Prostate gland (tissue), 2 donors: ENCODE measurements around the gene SNTA1. TPM values are rescaled to one million over a fixed set of nuclear protein-coding genes. Genes with fewer than 3 reads are reported as not detected.

Experiments
- DNase-seq: peaks from one replicate; pipeline ENCODE4 v3.0.0-alpha.2; 2019; ENCODE audit warnings: low spot score
- H3K27ac ChIP-seq, 2 donors: fragments of 200-600 bp; sonication (generic); 2 replicates each; pipeline ENCODE4 v1.5.1; 2017 to 2019
- H3K27me3 ChIP-seq: fragments of 200-600 bp; sonication (generic); replicated peaks from 2 replicates; pipeline ENCODE4 v1.5.1; 2019; ENCODE audit not compliant: insufficient read depth
- H3K36me3 ChIP-seq, 2 donors: fragments of 200-600 bp; sonication (generic); 1 replicate in 1 of 2; 2 replicates in 1 of 2; pipeline versions ENCODE4 v1.5.1 to v1.8.1; 2017 to 2019
- H3K4me1 ChIP-seq: fragments of 200-600 bp; sonication (generic); replicated peaks from 2 replicates; pipeline ENCODE4 v1.5.1; 2019
- H3K4me3 ChIP-seq, 2 donors: fragments of 200-600 bp; sonication (generic); 2 replicates each; pipeline ENCODE4 v1.5.1; 2017 to 2019
- H3K9me3 ChIP-seq: fragments of 200-600 bp; sonication (generic); 2 replicates; pipeline ENCODE4 v1.5.1; 2017
- CTCF ChIP-seq, 4 experiments: fragments of 200-600 bp in 2 of 4; fragments of 450-650 bp in 2 of 4; sonication (generic) in 2 of 4; IDR thresholded peaks; 1 replicate in 3 of 4; 2 replicates in 1 of 4; pipeline ENCODE4 v1.5.1; 2016 to 2019; ENCODE audit warnings: antibody characterized with exemption in 4 of 4, mild to moderate bottlenecking in 2 of 4, moderate library complexity in 2 of 4
- POLR2A ChIP-seq: fragments of 450-650 bp; IDR thresholded peaks from one replicate; pipeline ENCODE4 v1.6.1; 2016; ENCODE audit warnings: antibody characterized with exemption, mild to moderate bottlenecking
- POLR2AphosphoS5 ChIP-seq: sonication (generic); formaldehyde crosslinking; IDR thresholded peaks from one replicate; pipeline ENCODE4 v1.6.1; 2017; ENCODE audit warnings: antibody characterized with exemption
- WGBS: methylation state at CpG from one replicate; pipeline ENCODE4 v1.1.5; 2018; 5-methylcytosine and 5-hydroxymethylcytosine counted together
- intact Hi-C: fragments of 100-400 bp; cut with DNase I; formaldehyde crosslinking; loops from one replicate; pipeline ENCODE4 v1.14.2; 2022
- total RNA-seq, 2 donors: library from RNA; depleted of rRNA; stranded (reverse); fragments of >200 nt; gene quantifications; one replicate each; pipeline ENCODE4 v1.1.0, GENCODE V29; 2016

The SNTA1 gene
- total RNA-seq, 2 donors from 2014 or later: 25.4 to 128 TPM

GRCh38 chr20:33387177-33387576 lies 56.4 kb downstream of the SNTA1 start:
- Histone ChIP-seq H3K27ac (no peak overlapping the region), H3K27me3 (no peaks in the 10 kb centered on the region), H3K9me3 (no peaks in the 10 kb centered on the region), H3K4me3 (no peak overlapping the region), H3K4me1 (no peaks in the 10 kb centered on the region), H3K36me3 (peaks cover 0 to 4% of the 10 kb centered on the region in 2 donors)
- TF ChIP-seq POLR2A: no peak
- no peak for TF ChIP-seq CTCF (IDR thresholded peaks at IDR 0.05)
- no peak for TF ChIP-seq POLR2AphosphoS5
- intact Hi-C loops: no loop called here
- DNase-seq: no peak
- WGBS: 70% methylated on average over 7 of the region's 7 CpGs

- 70% methylated on average over 1 of the region's 1 CpG for WGBS
- Histone ChIP-seq H3K4me3 (no peak overlapping the region), H3K9me3 (no peaks in the 10 kb centered on the region), H3K27me3 (no peaks in the 10 kb centered on the region), H3K36me3 (peaks cover 0 to 4% of the 10 kb centered on the region in 2 donors), H3K27ac (no peak overlapping the region), H3K4me1 (no peaks in the 10 kb centered on the region)
- no peak for TF ChIP-seq POLR2A
- no peak for TF ChIP-seq CTCF (IDR thresholded peaks at IDR 0.05)
- intact Hi-C loops: no loop called here
- DNase-seq: no peak
Observed at GRCh38 chr20:33386673-33387072, 56.9 kb downstream of the SNTA1 start.

- Histone ChIP-seq H3K27ac (no peak overlapping the region), H3K36me3 (peaks cover 4 to 12% of the 10 kb centered on the region in 2 donors), H3K27me3 (no peaks in the 10 kb centered on the region), H3K4me1 (no peaks in the 10 kb centered on the region), H3K4me3 (no peak overlapping the region), H3K9me3 (no peaks in the 10 kb centered on the region)
- no peak for DNase-seq
- whole genome bisulfite sequencing: 96% methylated on average over 2 of the region's 2 CpGs
- intact Hi-C loops: no loop called here
- TF ChIP-seq CTCF (IDR thresholded peaks at IDR 0.05): no peak
- TF ChIP-seq POLR2AphosphoS5: no peak
- no peak for TF ChIP-seq POLR2A
Observed at GRCh38 chr20:33377366-33377765, 66.2 kb downstream of the SNTA1 start.

- H3K9me3 ChIP-seq: no peaks in the 10 kb centered on the region
- H3K36me3 ChIP-seq: peaks cover 4 to 10% of the 10 kb centered on the region in 2 donors
- no peaks in the 10 kb centered on the region for H3K27me3 ChIP-seq
- H3K4me3 ChIP-seq: no peak overlapping the region
- 47% methylated on average over 4 of the region's 4 CpGs for WGBS
- intact Hi-C loops: no loop called here
- TF ChIP-seq POLR2AphosphoS5 (peak; percentile 84), CTCF (IDR thresholded peaks at IDR 0.05) (no peak), POLR2A (no peak)
- peak; percentile 69 for DNase-seq
- H3K27ac ChIP-seq: peak overlapping the region; percentile 41 to 77
- no peaks in the 10 kb centered on the region for H3K4me1 ChIP-seq
Observed at GRCh38 chr20:33373735-33374605, 69.6 kb downstream of the SNTA1 start.

GRCh38 chr20:33372993-33373441 lies 70.5 kb downstream of the SNTA1 start:
- TF ChIP-seq POLR2AphosphoS5 (no peak), CTCF (IDR thresholded peaks at IDR 0.05) (no peak), POLR2A (no peak)
- intact Hi-C loops: no loop called here
- no peak for DNase-seq
- H3K9me3 ChIP-seq: no peaks in the 10 kb centered on the region
- no peak overlapping the region for H3K4me3 ChIP-seq
- WGBS: 82% methylated on average over 4 of the region's 4 CpGs
- peak overlapping the region; percentile 59 to 77 for H3K27ac ChIP-seq
- peaks cover 0 to 3% of the 10 kb centered on the region in 2 donors for H3K36me3 ChIP-seq
- no peaks in the 10 kb centered on the region for H3K27me3 ChIP-seq
- no peaks in the 10 kb centered on the region for H3K4me1 ChIP-seq
